HEK293 (cell line): ENCODE data around the gene ZCCHC24.

ENCODE experiments used
- CTCF ChIA-PET: fragments of 350-600 bp; formaldehyde crosslinking; extraction: SDS; loops from one replicate; lab custom pipeline; 2021; ENCODE audit warnings: antibody characterized with exemption; lab: Yijun Ruan, JAX
- POLR2A ChIA-PET: fragments of 300-600 bp; formaldehyde crosslinking; extraction: SDS; loops from one replicate; lab custom pipeline; 2020; ENCODE audit warnings: antibody characterized with exemption, inconsistent platforms; lab: Yijun Ruan, JAX
- H3K27ac ChIP-seq: fragments of 200-500 bp; sonication (Bioruptor generic); 2 replicates; pipeline ENCODE4 v1.5.1; 2014; ENCODE audit warnings: low read depth, low read length, control low read depth, inconsistent platforms; ENCODE audit errors: extremely low read depth
- H3K36me3 ChIP-seq, 2 experiments: fragments of 200-500 bp in 1 of 2; sonication (Bioruptor generic) in 1 of 2; 1 replicate in 1 of 2; 2 replicates in 1 of 2; pipeline ENCODE4 v1.5.1; 2014 to 2017; ENCODE audit warnings: inconsistent platforms in 2 of 2, low read length in 2 of 2; ENCODE audit not compliant: control insufficient read depth in 2 of 2, insufficient read depth in 1 of 2
- H3K4me1 ChIP-seq: fragments of 200-500 bp; sonication (Bioruptor generic); 2 replicates; pipeline ENCODE4 v1.5.1; 2014; ENCODE audit warnings: mild to moderate bottlenecking, low read length, inconsistent platforms; ENCODE audit not compliant: control insufficient read depth, insufficient read depth
- H3K4me3 ChIP-seq: 2 replicates; pipeline ENCODE4 v1.5.1; 2011; ENCODE audit warnings: low read depth, mild to moderate bottlenecking, control low read depth, low read length, moderate library complexity
- H3K9me3 ChIP-seq: fragments of 200-500 bp; sonication (Bioruptor generic); 2 replicates; pipeline ENCODE4 v1.5.1; 2014; ENCODE audit warnings: low read depth, low read length, inconsistent platforms; ENCODE audit not compliant: control insufficient read depth, insufficient read depth
- KLF1 ChIP-seq: fragments of 450-650 bp; formaldehyde crosslinking; IDR thresholded peaks from 2 replicates; pipeline ENCODE4 v1.5.1; 2016; ENCODE audit warnings: missing biosample characterization, missing genetic modification characterization
- MEIS1 ChIP-seq: sonication (generic); formaldehyde crosslinking; IDR thresholded peaks from 2 replicates; pipeline ENCODE4 v1.8.1; 2022; ENCODE audit warnings: missing genetic modification reagents, mild to moderate bottlenecking, borderline replicate concordance
- SP2 ChIP-seq: fragments of 450-650 bp; formaldehyde crosslinking; IDR thresholded peaks from 2 replicates; pipeline ENCODE4 v1.5.1; 2016; ENCODE audit warnings: missing biosample characterization, missing genetic modification characterization
- TRIM28 ChIP-seq: IDR thresholded peaks from 2 replicates; pipeline ENCODE4 v1.6.1; 2011; ENCODE audit warnings: low read length, control low read depth, borderline replicate concordance
- WT1 ChIP-seq: fragments of 450-650 bp; formaldehyde crosslinking; IDR thresholded peaks from 2 replicates; pipeline ENCODE4 v1.5.1; 2016; ENCODE audit warnings: missing biosample characterization, missing genetic modification characterization
- ZBTB21 ChIP-seq: fragments of 450-650 bp; formaldehyde crosslinking; IDR thresholded peaks from 2 replicates; pipeline ENCODE4 v1.5.1; 2017; ENCODE audit warnings: missing biosample characterization, missing genetic modification characterization
- ZFHX2 ChIP-seq: fragments of 450-650 bp; formaldehyde crosslinking; conservative IDR thresholded peaks from 2 replicates; pipeline ENCODE4 v1.5.1; 2016; ENCODE audit warnings: missing biosample characterization, missing genetic modification characterization
- ZIC2 ChIP-seq: fragments of 450-650 bp; formaldehyde crosslinking; IDR thresholded peaks from 2 replicates; pipeline ENCODE4 v1.5.1; 2016; ENCODE audit warnings: missing biosample characterization, missing genetic modification characterization
- ZNF112 ChIP-seq: fragments of 450-650 bp; formaldehyde crosslinking; IDR thresholded peaks from 2 replicates; pipeline ENCODE4 v1.5.0; 2017; ENCODE audit warnings: missing biosample characterization, missing genetic modification characterization
- ZNF114 ChIP-seq: fragments of 450-650 bp; formaldehyde crosslinking; IDR thresholded peaks from 2 replicates; pipeline ENCODE4 v1.5.0; 2017; ENCODE audit warnings: missing biosample characterization, missing genetic modification characterization
- ZNF140 ChIP-seq: fragments of 450-650 bp; formaldehyde crosslinking; IDR thresholded peaks from 2 replicates; pipeline ENCODE4 v1.5.1; 2016; ENCODE audit warnings: missing biosample characterization, missing genetic modification characterization
- ZNF19 ChIP-seq: fragments of 450-650 bp; formaldehyde crosslinking; IDR thresholded peaks from 2 replicates; pipeline ENCODE4; 2016; ENCODE audit warnings: missing biosample characterization, missing genetic modification characterization, low read depth
- ZNF24 ChIP-seq: fragments of 450-650 bp; formaldehyde crosslinking; IDR thresholded peaks from 2 replicates; pipeline ENCODE4 v1.5.1; 2016; ENCODE audit warnings: missing biosample characterization, missing genetic modification characterization
- ZNF324 ChIP-seq: fragments of 450-650 bp; formaldehyde crosslinking; IDR thresholded peaks from 2 replicates; pipeline ENCODE4 v1.5.1; 2016; ENCODE audit warnings: missing biosample characterization, missing genetic modification characterization
- ZNF433 ChIP-seq: fragments of 450-650 bp; formaldehyde crosslinking; IDR thresholded peaks from 2 replicates; pipeline ENCODE4 v1.5.1; 2016; ENCODE audit warnings: missing biosample characterization, missing genetic modification characterization, low read depth
- ZNF501 ChIP-seq: fragments of 450-650 bp; formaldehyde crosslinking; IDR thresholded peaks from 2 replicates; pipeline ENCODE4 v1.5.1; 2016; ENCODE audit warnings: missing biosample characterization, missing genetic modification characterization
- ZNF549 ChIP-seq: fragments of 450-650 bp; IDR thresholded peaks from 2 replicates; pipeline ENCODE4 v1.5.1; 2018; ENCODE audit warnings: missing biosample characterization, missing genetic modification characterization, mild to moderate bottlenecking, inconsistent platforms, moderate library complexity
- ZNF600 ChIP-seq: fragments of 450-650 bp; formaldehyde crosslinking; IDR thresholded peaks from 2 replicates; pipeline ENCODE4 v1.5.1; 2016; ENCODE audit warnings: missing biosample characterization, missing genetic modification characterization
- ZNF701 ChIP-seq: fragments of 450-650 bp; formaldehyde crosslinking; IDR thresholded peaks from 2 replicates; pipeline ENCODE4 v1.5.1; 2016; ENCODE audit warnings: missing biosample characterization, missing genetic modification characterization
- ZNF830 ChIP-seq: fragments of 450-650 bp; IDR thresholded peaks from 2 replicates; pipeline ENCODE4 v1.5.0; 2018; ENCODE audit warnings: missing biosample characterization, missing genetic modification characterization, low read depth, mild to moderate bottlenecking, moderate library complexity
- ZNF837 ChIP-seq: fragments of 450-650 bp; formaldehyde crosslinking; IDR thresholded peaks from 2 replicates; pipeline ENCODE4 v1.5.1; 2016; ENCODE audit warnings: missing biosample characterization, missing genetic modification characterization
- TF ChIP-seq, protein P1 (sequence below): fragments of 450-650 bp; formaldehyde crosslinking; IDR thresholded peaks from 2 replicates; pipeline ENCODE4 v1.5.1; 2016; ENCODE audit warnings: missing biosample characterization, missing genetic modification characterization
- TF ChIP-seq, protein P2 (sequence below): fragments of 450-650 bp; formaldehyde crosslinking; IDR thresholded peaks from 2 replicates; pipeline ENCODE4 v1.5.1; 2016; ENCODE audit warnings: missing biosample characterization, missing genetic modification characterization
- TF ChIP-seq, protein P3 (sequence below): fragments of 450-650 bp; formaldehyde crosslinking; IDR thresholded peaks from 2 replicates; pipeline ENCODE4 v1.5.1; 2016; ENCODE audit warnings: missing biosample characterization, missing genetic modification characterization
- TF ChIP-seq, protein P4 (sequence below): fragments of 450-650 bp; formaldehyde crosslinking; IDR thresholded peaks from 2 replicates; pipeline ENCODE4 v1.5.1; 2016; ENCODE audit warnings: missing biosample characterization, missing genetic modification characterization
- TF ChIP-seq, protein P5 (sequence below): fragments of 450-650 bp; formaldehyde crosslinking; IDR thresholded peaks from 2 replicates; pipeline ENCODE4 v1.5.1; 2017; ENCODE audit warnings: missing biosample characterization, missing genetic modification characterization

ZCCHC24 gene

DNA sequence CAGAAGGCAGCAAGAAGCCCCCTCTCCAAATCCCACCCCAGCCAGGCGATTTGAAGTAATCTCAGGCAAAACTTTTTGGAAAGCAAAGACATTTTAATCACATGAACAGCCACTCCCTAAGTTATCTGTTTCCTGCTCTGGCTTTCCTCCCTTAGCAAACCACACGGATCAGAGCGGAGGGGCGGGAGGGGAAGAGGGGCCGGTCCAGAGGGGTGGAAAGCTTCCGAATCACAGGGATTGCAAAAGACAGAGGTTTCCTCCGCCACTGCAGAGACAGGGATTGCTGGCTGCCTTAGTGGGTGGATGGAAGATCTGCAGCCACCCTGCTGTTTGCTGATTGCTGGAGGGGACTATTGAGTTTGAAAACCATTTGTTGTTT is 41.2 kb downstream of the ZCCHC24 start:
- H3K27ac ChIP-seq = no peak overlapping the region
- H3K4me3 ChIP-seq = no peak overlapping the region
- POLR2A ChIA-PET = no interaction called here
- H3K4me1 ChIP-seq = peaks cover 20% of the 10 kb centered on the region
- TF ChIP-seq SP2 (tag by site-specific recombination) (0 out of 2 replicates have a peak, but pooled peaks have one; percentile 27), ZNF433 (tag by site-specific recombination) (no peak), ZNF830 (no peak), ZNF549 (tag by site-specific recombination) (no peak), ZNF19 (tag by site-specific recombination) (no peak), KLF1 (tag by site-specific recombination) (peak; percentile 59; the same call in 1 of the 2 replicates), ZNF140 (tag by site-specific recombination) (no peak), ZNF324 (tag by site-specific recombination) (no peak), ZFHX2 (no peak), ZNF701 (tag by site-specific recombination) (no peak), TRIM28 (peak; percentile 42; the same call in 1 of the 2 replicates), ZNF114 (no peak), WT1 (tag by site-specific recombination) (0 out of 2 replicates have a peak, but pooled peaks have one; percentile 18), ZNF24 (tag by site-specific recombination) (no peak), ZNF501 (no peak)
- TF ChIP-seq, protein P1, sequence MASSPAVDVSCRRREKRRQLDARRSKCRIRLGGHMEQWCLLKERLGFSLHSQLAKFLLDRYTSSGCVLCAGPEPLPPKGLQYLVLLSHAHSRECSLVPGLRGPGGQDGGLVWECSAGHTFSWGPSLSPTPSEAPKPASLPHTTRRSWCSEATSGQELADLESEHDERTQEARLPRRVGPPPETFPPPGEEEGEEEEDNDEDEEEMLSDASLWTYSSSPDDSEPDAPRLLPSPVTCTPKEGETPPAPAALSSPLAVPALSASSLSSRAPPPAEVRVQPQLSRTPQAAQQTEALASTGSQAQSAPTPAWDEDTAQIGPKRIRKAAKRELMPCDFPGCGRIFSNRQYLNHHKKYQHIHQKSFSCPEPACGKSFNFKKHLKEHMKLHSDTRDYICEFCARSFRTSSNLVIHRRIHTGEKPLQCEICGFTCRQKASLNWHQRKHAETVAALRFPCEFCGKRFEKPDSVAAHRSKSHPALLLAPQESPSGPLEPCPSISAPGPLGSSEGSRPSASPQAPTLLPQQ = no peak
- TF ChIP-seq, protein P2, sequence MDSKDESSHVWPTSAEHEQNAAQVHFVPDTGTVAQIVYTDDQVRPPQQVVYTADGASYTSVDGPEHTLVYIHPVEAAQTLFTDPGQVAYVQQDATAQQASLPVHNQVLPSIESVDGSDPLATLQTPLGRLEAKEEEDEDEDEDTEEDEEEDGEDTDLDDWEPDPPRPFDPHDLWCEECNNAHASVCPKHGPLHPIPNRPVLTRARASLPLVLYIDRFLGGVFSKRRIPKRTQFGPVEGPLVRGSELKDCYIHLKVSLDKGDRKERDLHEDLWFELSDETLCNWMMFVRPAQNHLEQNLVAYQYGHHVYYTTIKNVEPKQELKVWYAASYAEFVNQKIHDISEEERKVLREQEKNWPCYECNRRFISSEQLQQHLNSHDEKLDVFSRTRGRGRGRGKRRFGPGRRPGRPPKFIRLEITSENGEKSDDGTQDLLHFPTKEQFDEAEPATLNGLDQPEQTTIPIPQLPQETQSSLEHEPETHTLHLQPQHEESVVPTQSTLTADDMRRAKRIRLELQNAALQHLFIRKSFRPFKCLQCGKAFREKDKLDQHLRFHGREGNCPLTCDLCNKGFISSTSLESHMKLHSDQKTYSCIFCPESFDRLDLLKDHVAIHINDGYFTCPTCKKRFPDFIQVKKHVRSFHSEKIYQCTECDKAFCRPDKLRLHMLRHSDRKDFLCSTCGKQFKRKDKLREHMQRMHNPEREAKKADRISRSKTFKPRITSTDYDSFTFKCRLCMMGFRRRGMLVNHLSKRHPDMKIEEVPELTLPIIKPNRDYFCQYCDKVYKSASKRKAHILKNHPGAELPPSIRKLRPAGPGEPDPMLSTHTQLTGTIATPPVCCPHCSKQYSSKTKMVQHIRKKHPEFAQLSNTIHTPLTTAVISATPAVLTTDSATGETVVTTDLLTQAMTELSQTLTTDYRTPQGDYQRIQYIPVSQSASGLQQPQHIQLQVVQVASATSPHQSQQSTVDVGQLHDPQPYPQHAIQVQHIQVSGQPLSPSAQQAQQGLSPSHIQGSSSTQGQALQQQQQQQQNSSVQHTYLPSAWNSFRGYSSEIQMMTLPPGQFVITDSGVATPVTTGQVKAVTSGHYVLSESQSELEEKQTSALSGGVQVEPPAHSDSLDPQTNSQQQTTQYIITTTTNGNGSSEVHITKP (tag by site-specific recombination) = no peak
- TF ChIP-seq, protein P3, sequence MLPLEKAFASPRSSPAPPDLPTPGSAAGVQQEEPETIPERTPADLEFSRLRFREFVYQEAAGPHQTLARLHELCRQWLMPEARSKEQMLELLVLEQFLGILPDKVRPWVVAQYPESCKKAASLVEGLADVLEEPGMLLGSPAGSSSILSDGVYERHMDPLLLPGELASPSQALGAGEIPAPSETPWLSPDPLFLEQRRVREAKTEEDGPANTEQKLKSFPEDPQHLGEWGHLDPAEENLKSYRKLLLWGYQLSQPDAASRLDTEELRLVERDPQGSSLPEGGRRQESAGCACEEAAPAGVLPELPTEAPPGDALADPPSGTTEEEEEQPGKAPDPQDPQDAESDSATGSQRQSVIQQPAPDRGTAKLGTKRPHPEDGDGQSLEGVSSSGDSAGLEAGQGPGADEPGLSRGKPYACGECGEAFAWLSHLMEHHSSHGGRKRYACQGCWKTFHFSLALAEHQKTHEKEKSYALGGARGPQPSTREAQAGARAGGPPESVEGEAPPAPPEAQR (tag by site-specific recombination) = no peak
- no peaks in the 10 kb centered on the region for H3K9me3 ChIP-seq
- no peaks in the 10 kb centered on the region for H3K36me3 ChIP-seq
- CTCF ChIA-PET = interaction anchor here (1.4 to 1.9 kb wide), 2 partner anchors 29 to 63 kb away, joined by 4 to 5 read pairs; no protein-coding TSS in a partner anchor

DNA sequence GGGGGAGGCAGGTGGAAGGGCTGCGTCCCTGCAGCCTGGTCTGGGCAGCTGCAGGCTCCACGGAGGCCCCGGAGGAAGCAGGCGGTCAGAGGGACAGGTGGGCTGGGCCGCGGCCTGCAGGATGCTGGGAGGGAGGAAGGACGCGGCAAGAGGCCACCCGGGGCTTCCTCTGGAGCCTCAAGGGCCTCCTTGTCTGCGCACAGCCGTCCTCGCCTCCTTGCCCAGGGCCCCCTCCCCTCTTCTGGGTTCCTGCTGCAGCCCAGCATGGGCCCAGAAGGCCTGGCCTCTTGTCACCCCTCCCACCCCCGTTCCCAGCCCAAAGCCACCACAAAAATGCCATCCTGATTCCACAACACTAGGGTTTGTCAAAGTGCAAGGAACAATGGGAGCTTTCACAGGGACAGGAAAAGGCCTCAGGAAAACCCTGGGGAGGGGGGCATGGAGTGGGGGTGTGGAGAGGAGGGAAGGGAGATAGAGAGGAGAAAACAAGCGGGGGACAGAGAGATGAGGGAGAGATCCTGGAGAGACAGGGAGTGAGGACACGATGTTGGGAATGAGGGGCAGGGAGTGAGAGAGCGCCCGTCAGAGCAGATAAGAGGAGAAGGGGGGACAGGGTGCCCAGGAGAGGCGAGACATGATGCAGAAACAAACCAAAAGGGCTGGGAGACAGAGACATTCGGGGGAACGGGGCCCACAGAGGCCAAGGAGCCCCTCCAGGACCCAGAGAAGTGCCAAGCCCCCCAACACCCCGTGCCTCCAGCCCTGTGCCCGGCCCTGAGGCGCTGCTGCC is 41.8 kb downstream of the ZCCHC24 start:
- ChIA-PET CTCF (interaction anchor here (1.0 kb wide), 1 partner anchor 103 kb away, joined by 3 read pairs; no protein-coding TSS in a partner anchor), POLR2A (no interaction called here)
- no peak overlapping the region for H3K27ac ChIP-seq
- peaks cover 20% of the 10 kb centered on the region for H3K4me1 ChIP-seq
- no peak overlapping the region for H3K4me3 ChIP-seq
- H3K9me3 ChIP-seq = no peaks in the 10 kb centered on the region
- no peaks in the 10 kb centered on the region for H3K36me3 ChIP-seq
- TF ChIP-seq ZNF600 (tag by site-specific recombination) = 0 out of 2 replicates have a peak, but pooled peaks have one; percentile 10
- TF ChIP-seq ZNF837 = no peak
- TF ChIP-seq MEIS1 = no peak
- TF ChIP-seq, protein P4, sequence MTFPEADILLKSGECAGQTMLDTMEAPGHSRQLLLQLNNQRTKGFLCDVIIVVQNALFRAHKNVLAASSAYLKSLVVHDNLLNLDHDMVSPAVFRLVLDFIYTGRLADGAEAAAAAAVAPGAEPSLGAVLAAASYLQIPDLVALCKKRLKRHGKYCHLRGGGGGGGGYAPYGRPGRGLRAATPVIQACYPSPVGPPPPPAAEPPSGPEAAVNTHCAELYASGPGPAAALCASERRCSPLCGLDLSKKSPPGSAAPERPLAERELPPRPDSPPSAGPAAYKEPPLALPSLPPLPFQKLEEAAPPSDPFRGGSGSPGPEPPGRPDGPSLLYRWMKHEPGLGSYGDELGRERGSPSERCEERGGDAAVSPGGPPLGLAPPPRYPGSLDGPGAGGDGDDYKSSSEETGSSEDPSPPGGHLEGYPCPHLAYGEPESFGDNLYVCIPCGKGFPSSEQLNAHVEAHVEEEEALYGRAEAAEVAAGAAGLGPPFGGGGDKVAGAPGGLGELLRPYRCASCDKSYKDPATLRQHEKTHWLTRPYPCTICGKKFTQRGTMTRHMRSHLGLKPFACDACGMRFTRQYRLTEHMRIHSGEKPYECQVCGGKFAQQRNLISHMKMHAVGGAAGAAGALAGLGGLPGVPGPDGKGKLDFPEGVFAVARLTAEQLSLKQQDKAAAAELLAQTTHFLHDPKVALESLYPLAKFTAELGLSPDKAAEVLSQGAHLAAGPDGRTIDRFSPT = no peak
- TF ChIP-seq, protein P5, sequence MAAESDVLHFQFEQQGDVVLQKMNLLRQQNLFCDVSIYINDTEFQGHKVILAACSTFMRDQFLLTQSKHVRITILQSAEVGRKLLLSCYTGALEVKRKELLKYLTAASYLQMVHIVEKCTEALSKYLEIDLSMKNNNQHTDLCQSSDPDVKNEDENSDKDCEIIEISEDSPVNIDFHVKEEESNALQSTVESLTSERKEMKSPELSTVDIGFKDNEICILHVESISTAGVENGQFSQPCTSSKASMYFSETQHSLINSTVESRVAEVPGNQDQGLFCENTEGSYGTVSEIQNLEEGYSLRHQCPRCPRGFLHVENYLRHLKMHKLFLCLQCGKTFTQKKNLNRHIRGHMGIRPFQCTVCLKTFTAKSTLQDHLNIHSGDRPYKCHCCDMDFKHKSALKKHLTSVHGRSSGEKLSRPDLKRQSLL (tag by site-specific recombination) = no peak
- no peak for TF ChIP-seq ZNF112 (tag by site-specific recombination)
- TF ChIP-seq ZBTB21 (tag by site-specific recombination) = no peak
- peak; percentile 52 for TF ChIP-seq ZIC2 (tag by site-specific recombination)
